HepG2 (cell line): ENCODE measurements around the gene PIBF1. TPM values are rescaled to one million over a fixed set of nuclear protein-coding genes. Genes with fewer than 3 reads are reported as not detected.

Experiments
- ATAC-seq: fragments of 200-7000 bp; cut with Tn5 transposase; 3 replicates; pipeline ENCODE4 v1.9.1; 2020; ENCODE audit warnings: mild to moderate bottlenecking, moderate library complexity
- BruUV-seq: library from RNA; stranded (reverse); fragments of 400-500 nt; replicated peaks from 2 replicates; lab custom pipeline; 2021; lab: Mats Ljungman, UMichigan
- CTCF ChIA-PET: fragments of 300-600 bp; formaldehyde crosslinking; extraction: SDS; loops from one replicate; lab custom pipeline; 2021; ENCODE audit warnings: low total read pairs, inconsistent platforms, low intra/inter-chr PET ratio; lab: Yijun Ruan, JAX
- POLR2A ChIA-PET: fragments of 350-600 bp; sonication (Branson Sonifier 250); formaldehyde crosslinking; loops from one replicate; lab custom pipeline; 2020; ENCODE audit warnings: antibody characterized with exemption, inconsistent platforms; lab: Yijun Ruan, JAX
- DNase-seq: peaks from one replicate; pipeline ENCODE4 v3.0.0-alpha.2; 2015; ENCODE audit warnings: low spot score
- FAIRE-seq: peaks from 3 replicates; lab custom pipeline; 2011; peaks lifted over from hg19 to GRCh38; lab: Jason Lieb, UNC
- H2AFZ ChIP-seq: one replicate; pipeline ENCODE4 v1.6.1; 2011; ENCODE audit warnings: low read length, inconsistent platforms
- H3K27ac ChIP-seq: fragments of 300-600 bp; 3 replicates; pipeline ENCODE4 v1.8.0; 2011; ENCODE audit warnings: mixed run types, mild to moderate bottlenecking, mixed read lengths, low read length, inconsistent platforms; ENCODE audit not compliant: insufficient read depth; ENCODE audit errors: extremely low read length
- H3K27me3 ChIP-seq, 2 experiments: fragments of 200-600 bp in 1 of 2; 2 replicates in 1 of 2; 3 replicates in 1 of 2; pipeline versions ENCODE4 v1.6.0 to v1.8.0; 2011; ENCODE audit warnings: low read length in 2 of 2, mild to moderate bottlenecking in 2 of 2, moderate library complexity in 2 of 2, inconsistent platforms in 1 of 2; ENCODE audit not compliant: insufficient read depth in 2 of 2, control insufficient read depth in 1 of 2
- H3K36me3 ChIP-seq, 2 experiments: fragments of 200-600 bp in 1 of 2; replicated peaks in 1 of 2; 2 replicates in 1 of 2; 3 replicates in 1 of 2; pipeline versions ENCODE4 v1.5.1 to v1.8.0; 2011; ENCODE audit warnings: low read length in 2 of 2, inconsistent platforms in 1 of 2; ENCODE audit not compliant: insufficient read depth in 2 of 2, control insufficient read depth in 1 of 2
- H3K4me1 ChIP-seq: 2 replicates; pipeline ENCODE4 v1.5.1; 2012; ENCODE audit warnings: low read length, inconsistent platforms; ENCODE audit not compliant: insufficient read depth
- H3K4me2 ChIP-seq: 2 replicates; pipeline ENCODE4 v1.6.0; 2011; ENCODE audit warnings: low read depth, low read length, inconsistent platforms
- H3K4me3 ChIP-seq, 3 experiments: fragments of 200-600 bp in 1 of 3; sonication (generic), shearing (Covaris generic) in 1 of 3; replicated peaks in 1 of 3; 2 replicates each; pipeline ENCODE4 v1.5.1; 2011 to 2016; ENCODE audit warnings: low read length in 3 of 3, inconsistent platforms in 2 of 3, low read depth in 2 of 3, mild to moderate bottlenecking in 2 of 3, control low read depth in 1 of 3, mixed read lengths in 1 of 3; ENCODE audit not compliant: insufficient read depth in 1 of 3
- H3K79me2 ChIP-seq: one replicate; pipeline ENCODE4 v1.6.1; 2011; ENCODE audit warnings: low read length, inconsistent platforms; ENCODE audit not compliant: insufficient read depth
- H3K9ac ChIP-seq: 2 replicates; pipeline ENCODE4 v1.6.0; 2011; ENCODE audit warnings: mild to moderate bottlenecking, low read depth, low read length, inconsistent platforms; ENCODE audit not compliant: insufficient read depth
- H3K9me3 ChIP-seq: 2 replicates; pipeline ENCODE4 v1.5.1; 2012; ENCODE audit warnings: mild to moderate bottlenecking, low read length
- H4K20me1 ChIP-seq: 2 replicates; pipeline ENCODE4 v1.6.0; 2011; ENCODE audit warnings: inconsistent platforms, mild to moderate bottlenecking, low read length, moderate library complexity; ENCODE audit not compliant: insufficient read depth
- BRD4 ChIP-seq: sonication (generic); formaldehyde crosslinking; IDR thresholded peaks from 2 replicates; pipeline ENCODE4 v1.4.0; 2020; ENCODE audit warnings: missing genetic modification reagents
- CAMTA2 ChIP-seq: sonication (generic); formaldehyde crosslinking; IDR thresholded peaks from 2 replicates; pipeline ENCODE4 v1.4.0; 2020; ENCODE audit warnings: mild to moderate bottlenecking, missing genetic modification reagents, borderline replicate concordance
- DMAP1 ChIP-seq: IDR thresholded peaks from 2 replicates; pipeline ENCODE4 v1.6.1; 2016
- HMGA1 ChIP-seq: sonication (generic); formaldehyde crosslinking; conservative IDR thresholded peaks from 2 replicates; pipeline ENCODE4 v1.4.0; 2020; ENCODE audit warnings: missing genetic modification reagents
- KDM6A ChIP-seq: IDR thresholded peaks from 2 replicates; pipeline ENCODE4 v1.6.1; 2016; ENCODE audit warnings: low read depth
- MXD1 ChIP-seq: sonication (generic); formaldehyde crosslinking; IDR thresholded peaks from 2 replicates; pipeline ENCODE4 v1.4.0; 2020; ENCODE audit warnings: mild to moderate bottlenecking, missing genetic modification reagents
- POLR2AphosphoS2 ChIP-seq: IDR thresholded peaks from 2 replicates; pipeline ENCODE4 v1.6.1; 2011; ENCODE audit warnings: low read depth, low read length, improper control_type of control experiment
- SAP130 ChIP-seq: IDR thresholded peaks from 2 replicates; pipeline ENCODE4 v1.6.1; 2016; ENCODE audit warnings: low read depth
- SPEN ChIP-seq: sonication (generic); formaldehyde crosslinking; IDR thresholded peaks from 2 replicates; pipeline ENCODE4 v1.5.1; 2020; ENCODE audit warnings: low read depth, mild to moderate bottlenecking, missing genetic modification reagents
- ZBTB14 ChIP-seq: sonication (generic); formaldehyde crosslinking; IDR thresholded peaks from 2 replicates; pipeline ENCODE4 v1.4.0; 2020; ENCODE audit warnings: missing genetic modification reagents
- ZNF20 ChIP-seq: sonication (generic); formaldehyde crosslinking; IDR thresholded peaks from 2 replicates; pipeline ENCODE4 v1.4.0; 2020; ENCODE audit warnings: mild to moderate bottlenecking, moderate library complexity, missing genetic modification reagents
- ZNF362 ChIP-seq: sonication (generic); formaldehyde crosslinking; IDR thresholded peaks from 2 replicates; pipeline ENCODE4 v1.4.0; 2020; ENCODE audit warnings: missing genetic modification reagents, mild to moderate bottlenecking, borderline replicate concordance
- ZNF484 ChIP-seq: sonication (generic); formaldehyde crosslinking; IDR thresholded peaks from 2 replicates; pipeline ENCODE4 v1.5.1; 2020; ENCODE audit warnings: mild to moderate bottlenecking, low read depth, missing genetic modification reagents, borderline replicate concordance
- ZNF703 ChIP-seq: sonication (generic); formaldehyde crosslinking; IDR thresholded peaks from 2 replicates; pipeline ENCODE4 v1.5.1; 2020; ENCODE audit warnings: missing genetic modification reagents, mild to moderate bottlenecking, moderate library complexity, borderline replicate concordance
- ZNF772 ChIP-seq: sonication (generic); formaldehyde crosslinking; IDR thresholded peaks from 2 replicates; pipeline ENCODE4 v1.5.0; 2020; ENCODE audit warnings: mild to moderate bottlenecking, missing genetic modification reagents
- ZSCAN29 ChIP-seq: sonication (generic); formaldehyde crosslinking; conservative IDR thresholded peaks from 2 replicates; pipeline ENCODE4 v1.4.0; 2020; ENCODE audit warnings: mild to moderate bottlenecking, missing genetic modification reagents
- WGBS: methylation state at CpG from one replicate; pipeline ENCODE4 v1.1.6; 2017; ENCODE audit warnings: low lambda C conversion rate; 5-methylcytosine and 5-hydroxymethylcytosine counted together
- in situ Hi-C: cut with HindIII; loops from 2 replicates; pipeline ENCODE4 v1.10.0; 2017; ENCODE audit warnings: low pct_unique_long_range_greater_than_20kb; ENCODE audit not compliant: extremely low pct_ligation_motif_present
- intact Hi-C: fragments of 100-400 bp; cut with micrococcal nuclease; formaldehyde crosslinking; loops from one replicate; pipeline ENCODE4 v1.10.0; 2022; ENCODE audit not compliant: unreplicated experiment
- polyA plus RNA-seq, 8 experiments: library from polyadenylated mRNA; depleted of rRNA in 3 of 8; stranded (reverse) in 7 of 8; unstranded in 1 of 8; fragments of >200 nt; fragmentation: Illumina TruSeq in 4 of 8; extraction: Trizol in 4 of 8; gene quantifications; 2 replicates each; pipeline versions ENCODE4 v1.2.1 to v1.2.3, GENCODE V29; 2011 to 2016; ENCODE audit warnings: low read depth in 4 of 8, missing spikeins in 1 of 8, mixed read lengths in 1 of 8; ENCODE audit not compliant: insufficient read depth in 1 of 8
- total RNA-seq, 5 experiments: library from RNA; depleted of rRNA; stranded (reverse); fragments of >200 nt; fragmentation: Illumina TruSeq; extraction: Trizol; gene quantifications; 2 replicates each; pipeline ENCODE4 v1.2.3, GENCODE V29; 2016; ENCODE audit warnings: low read depth in 1 of 5

The PIBF1 gene
- total and polyA plus RNA-seq, 2 of the 13 experiments (the other 11 are each of a cell fraction or from before 2014, with no cell fraction given) = 4.2 to 15.8 TPM

GRCh38 chr13:72808917-72809500 is 27.1 kb downstream of the PIBF1 start:
- ATAC-seq (no peak), FAIRE-seq (no peak), DNase-seq (peak; percentile 9)
- H4K20me1 ChIP-seq = no peaks in the 10 kb centered on the region
- no peaks in the 10 kb centered on the region for H3K79me2 ChIP-seq
- no TSS peak for BruUV-seq
- H3K9me3 ChIP-seq = no peaks in the 10 kb centered on the region
- TF ChIP-seq ZNF362 (CRISPR knock-in tag) = peak; percentile 43; the same call in 1 of the 2 replicates
- no peak for TF ChIP-seq ZNF20 (CRISPR knock-in tag)
- no peak for TF ChIP-seq ZSCAN29 (CRISPR knock-in tag)
- no peak for TF ChIP-seq HMGA1
- H3K4me3 ChIP-seq = no peak overlapping the region
- no peaks in the 10 kb centered on the region for H3K27me3 ChIP-seq
- H3K27ac ChIP-seq = no peak overlapping the region
- no peak overlapping the region for H3K9ac ChIP-seq
- POLR2A ChIA-PET = no interaction called here
- H3K4me2 ChIP-seq = no peak overlapping the region
- H3K36me3 ChIP-seq = no peaks in the 10 kb centered on the region; a peak in 1 of 5 replicates
- no peak overlapping the region for H2AFZ ChIP-seq
- H3K4me1 ChIP-seq = peaks cover 8% of the 10 kb centered on the region; the same call in 1 of the 2 replicates
- WGBS = 61% methylated on average over 1 of the region's 1 CpG
- in situ Hi-C loops (no loop called here), intact Hi-C loops (loop anchor here (1.0 kb wide), 1 partner anchor 899 kb away; no protein-coding TSS in a partner anchor)
- CTCF ChIA-PET = interaction anchor here (1.1 kb wide), 1 partner anchor 899 kb away, joined by 3 read pairs; no protein-coding TSS in a partner anchor

GRCh38 chr13:72820156-72820897 is 38.4 kb downstream of the PIBF1 start:
- Histone ChIP-seq H3K9me3 (no peaks in the 10 kb centered on the region), H3K27me3 (no peaks in the 10 kb centered on the region; a peak in 1 of 5 replicates), H3K9ac (no peak overlapping the region), H2AFZ (no peak overlapping the region), H3K4me2 (no peak overlapping the region), H3K79me2 (no peaks in the 10 kb centered on the region), H3K4me1 (no peaks in the 10 kb centered on the region), H3K27ac (no peak overlapping the region), H3K4me3 (no peak overlapping the region), H3K36me3 (peaks cover 3 to 6% of the 10 kb centered on the region in 2 experiments; a peak in 2 of 5 replicates), H4K20me1 (no peaks in the 10 kb centered on the region)
- POLR2A ChIA-PET = no interaction called here
- 97% methylated on average over 8 of the region's 8 CpGs for WGBS
- FAIRE-seq = no peak
- intact Hi-C loops = no loop called here
- in situ Hi-C loops = no loop called here
- CTCF ChIA-PET = no interaction called here
- ATAC-seq = no peak
- no TSS peak for BruUV-seq
- DNase-seq = no peak
- TF ChIP-seq BRD4 (CRISPR knock-in tag) (no peak), KDM6A (CRISPR knock-in tag) (no peak), DMAP1 (CRISPR knock-in tag) (no peak), ZNF703 (CRISPR knock-in tag) (no peak), POLR2AphosphoS2 (no peak), SPEN (no peak), MXD1 (no peak), ZNF484 (CRISPR knock-in tag) (no peak), CAMTA2 (CRISPR knock-in tag) (no peak), SAP130 (CRISPR knock-in tag) (no peak), ZBTB14 (CRISPR knock-in tag) (no peak), ZNF772 (no peak)
